LNCAP (cell line): Measurements from ENCODE around the gene ATP9B.

Experiments
- CTCF ChIP-seq: fragments of 450-650 bp; IDR thresholded peaks from 2 replicates; pipeline ENCODE4 v1.5.1; 2017; ENCODE audit warnings: mild to moderate bottlenecking

The ATP9B gene

GRCh38 chr18:79355433-79356335 is 286.5 kb downstream of the ATP9B start:
- TF ChIP-seq CTCF: no peak

DNA sequence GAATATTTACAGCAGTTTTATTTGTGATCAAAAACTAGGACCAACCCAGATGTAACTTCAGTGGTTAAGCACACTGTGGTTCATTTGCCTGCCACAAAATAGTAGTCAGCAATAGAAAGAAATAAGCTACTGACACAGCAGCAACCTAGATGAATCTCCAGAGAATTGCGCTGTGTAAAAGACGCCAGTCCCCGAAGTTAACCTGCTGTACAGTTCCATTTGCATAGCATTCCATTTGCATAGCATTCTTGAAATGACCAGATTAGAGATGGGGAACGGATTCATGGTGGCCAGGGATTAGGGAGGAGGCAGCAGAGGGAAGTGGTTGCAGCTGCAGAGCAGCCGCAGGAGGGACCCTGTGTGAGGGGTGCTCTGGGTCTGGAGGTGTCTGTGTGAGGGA is 287.2 kb downstream of the ATP9B start:
- no peak for TF ChIP-seq CTCF

- TF ChIP-seq CTCF: no peak
Observed at GRCh38 chr18:79360933-79361332, 291.7 kb downstream of the ATP9B start.

DNA sequence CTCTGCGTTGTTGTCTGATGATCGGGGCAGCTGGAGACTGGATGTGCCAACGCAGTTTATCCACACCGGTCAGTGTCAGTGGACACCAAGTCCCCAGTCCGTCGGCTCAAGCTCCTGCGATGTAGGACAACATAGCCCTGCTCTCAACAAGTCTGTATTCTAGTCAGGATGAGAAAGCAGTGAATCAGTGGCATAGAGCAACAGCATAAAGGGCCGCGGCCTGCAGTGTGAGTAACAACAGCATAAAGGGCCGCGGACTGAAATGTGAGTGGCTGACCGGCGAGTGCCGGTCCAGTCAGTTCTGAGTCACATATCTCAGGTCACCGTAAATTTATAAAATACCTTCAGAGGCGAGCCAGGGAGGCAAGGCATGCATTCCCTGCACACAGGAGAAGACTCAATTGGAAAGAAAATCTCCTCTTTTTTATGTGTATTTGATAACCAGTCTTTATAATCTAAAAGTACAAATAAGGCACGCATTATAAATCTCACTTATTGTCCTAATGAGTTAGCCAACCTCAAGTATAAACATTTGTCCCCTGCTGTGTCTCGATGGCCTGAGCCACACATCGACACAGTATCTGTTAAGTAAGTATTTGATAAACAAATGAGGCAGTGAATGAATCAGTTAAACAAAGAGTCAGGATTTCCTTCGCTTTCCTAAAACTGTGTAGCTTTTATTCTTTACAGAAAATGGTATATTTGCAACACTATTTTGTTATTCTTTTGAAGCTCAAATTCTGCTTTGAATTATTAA is 292.8 kb downstream of the ATP9B start:
- TF ChIP-seq CTCF: no peak

DNA sequence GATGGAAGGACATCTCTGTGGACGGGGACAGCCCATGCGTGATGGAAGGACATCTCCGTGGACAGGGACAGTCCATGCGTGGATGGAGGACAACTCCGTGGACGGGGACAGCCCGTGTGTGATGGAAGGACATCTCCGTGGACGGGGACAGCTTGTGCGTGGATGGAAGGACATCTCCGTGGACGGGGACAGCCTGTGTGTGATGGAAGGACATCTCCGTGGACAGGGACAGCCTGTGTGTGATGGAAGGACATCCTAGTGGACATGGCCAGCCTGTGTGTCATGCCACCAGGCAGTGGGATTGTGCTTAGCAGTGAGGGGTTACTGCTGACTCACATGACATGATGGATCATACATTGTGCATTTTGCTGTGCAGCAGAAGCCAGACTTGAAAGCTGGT is 296.5 kb downstream of the ATP9B start:
- TF ChIP-seq CTCF: no peak

- TF ChIP-seq CTCF: no peak
Observed at GRCh38 chr18:79366177-79367094, 297.2 kb downstream of the ATP9B start.

DNA sequence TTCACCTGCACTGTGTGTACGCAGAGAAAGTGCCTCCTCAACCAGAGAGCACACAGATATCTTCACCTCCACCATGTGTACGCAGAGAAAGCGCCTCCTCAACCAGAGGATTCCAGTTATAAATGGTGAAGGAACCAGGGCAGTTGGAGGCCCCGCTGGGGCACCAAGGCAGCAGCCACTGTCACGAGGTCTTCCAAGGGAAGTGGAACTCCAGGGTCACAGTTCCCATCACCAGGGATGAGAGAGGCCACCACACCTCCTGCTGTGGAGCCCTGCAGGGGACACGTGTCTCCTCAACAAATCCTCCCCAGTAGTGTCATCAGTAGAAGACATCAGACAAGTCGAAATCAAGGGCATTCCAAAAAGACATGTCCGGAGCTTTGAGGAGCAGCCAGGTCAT is 298.3 kb downstream of the ATP9B start:
- no peak for TF ChIP-seq CTCF
